GM12878 (cell line): Measurements from ENCODE around the gene FAT1. TPM values are rescaled to one million over a fixed set of nuclear protein-coding genes. Genes with fewer than 3 reads are reported as not detected.

Experiments used
- ATAC-seq: fragments of 200-7000 bp; cut with Tn5 transposase; 3 replicates; pipeline ENCODE4 v1.9.1; 2020; ENCODE audit warnings: mild to moderate bottlenecking, moderate library complexity
- BruUV-seq: library from RNA; stranded (reverse); fragments of 400-500 nt; replicated peaks from 2 replicates; lab custom pipeline; 2021; lab: Mats Ljungman, UMichigan
- CTCF ChIA-PET: fragments of 300-600 bp; sonication (Branson Sonifier 250); formaldehyde crosslinking; extraction: SDS; loops from one replicate; lab custom pipeline; 2021; ENCODE audit warnings: inconsistent platforms; lab: Yijun Ruan, JAX
- POLR2A ChIA-PET: fragments of 350-600 bp; formaldehyde crosslinking; extraction: SDS; loops from one replicate; lab custom pipeline; 2021; ENCODE audit warnings: inconsistent platforms; lab: Charles Lee
- RAD21 ChIA-PET: fragments of 300-600 bp; sonication (Branson Sonifier 250); formaldehyde crosslinking; loops from one replicate; lab custom pipeline; 2023; ENCODE audit warnings: antibody characterized with exemption; ENCODE audit not compliant: unreplicated experiment; lab: Charles Lee
- SMC1A ChIA-PET: fragments of 300-600 bp; sonication (Branson Sonifier 250); formaldehyde crosslinking; loops from one replicate; lab custom pipeline; 2023; ENCODE audit not compliant: unreplicated experiment, uncharacterized antibody; lab: Charles Lee
- DNase-seq: peaks from one replicate; pipeline ENCODE4 v3.0.0-alpha.2; 2011; ENCODE audit warnings: low read depth, low spot score
- FAIRE-seq: peaks from 3 replicates; lab custom pipeline; 2011; peaks lifted over from hg19 to GRCh38; lab: Jason Lieb, UNC
- H2AFZ ChIP-seq: 2 replicates; pipeline ENCODE4 v1.6.0; 2011; ENCODE audit warnings: low read depth, low read length, control low read depth; ENCODE audit not compliant: control insufficient read depth
- H3K27ac ChIP-seq: 2 replicates; pipeline ENCODE4 v1.5.1; 2011; ENCODE audit warnings: control low read depth; ENCODE audit not compliant: control insufficient read depth, insufficient read depth
- H3K27me3 ChIP-seq, 2 experiments: replicated peaks in 1 of 2; 2 replicates each; pipeline versions ENCODE4 v1.6.0 to v1.6.1; 2011; ENCODE audit warnings: low read length in 1 of 2; ENCODE audit not compliant: control insufficient read depth in 2 of 2, insufficient read depth in 2 of 2
- H3K36me3 ChIP-seq, 2 experiments: 2 replicates each; pipeline ENCODE4 v1.5.1; 2011; ENCODE audit warnings: low read length in 1 of 2; ENCODE audit not compliant: control insufficient read depth in 2 of 2, insufficient read depth in 2 of 2
- H3K4me1 ChIP-seq: 2 replicates; pipeline ENCODE4 v1.6.1; 2011; ENCODE audit warnings: mild to moderate bottlenecking, low read length, moderate library complexity, mixed read lengths; ENCODE audit not compliant: control insufficient read depth, insufficient read depth
- H3K4me2 ChIP-seq: 2 replicates; pipeline ENCODE4 v1.6.0; 2011; ENCODE audit warnings: control low read depth; ENCODE audit not compliant: control insufficient read depth, insufficient read depth
- H3K4me3 ChIP-seq: fragments of 200-600 bp; sonication (generic); 2 replicates; pipeline ENCODE4 v1.5.1; 2016
- H3K79me2 ChIP-seq: 2 replicates; pipeline ENCODE4 v1.6.0; 2011; ENCODE audit warnings: low read length; ENCODE audit not compliant: control insufficient read depth, insufficient read depth
- H3K9ac ChIP-seq: 2 replicates; pipeline ENCODE4 v1.8.0; 2011; ENCODE audit warnings: low read length, control low read depth, mixed read lengths; ENCODE audit not compliant: control insufficient read depth, insufficient read depth
- H3K9me3 ChIP-seq: replicated peaks from 3 replicates; pipeline ENCODE4 v1.5.1; 2011; ENCODE audit warnings: mild to moderate bottlenecking, low read length; ENCODE audit not compliant: control insufficient read depth, insufficient read depth
- H4K20me1 ChIP-seq: 2 replicates; pipeline ENCODE4 v1.6.0; 2011; ENCODE audit not compliant: control insufficient read depth, insufficient read depth
- CEBPB ChIP-seq, 2 experiments: fragments of 150-350 bp in 1 of 2; IDR thresholded peaks; 2 replicates each; pipeline ENCODE4 v1.6.1; 2012 to 2014; ENCODE audit warnings: low read depth in 2 of 2, low read length in 2 of 2, borderline replicate concordance in 1 of 2, inconsistent platforms in 1 of 2
- E2F8 ChIP-seq: fragments of 450-650 bp; IDR thresholded peaks from 2 replicates; pipeline ENCODE4 v1.6.1; 2018; ENCODE audit warnings: mild to moderate bottlenecking, low read depth, moderate library complexity; ENCODE audit not compliant: partially characterized antibody
- EED ChIP-seq: sonication (generic); IDR thresholded peaks from 2 replicates; pipeline ENCODE4 v1.6.1; 2016; ENCODE audit warnings: antibody characterized with exemption, low read depth
- EP300 ChIP-seq, 2 experiments: fragments of 150-350 bp in 1 of 2; IDR thresholded peaks; 2 replicates each; pipeline ENCODE4 v1.6.1; 2011 to 2012; ENCODE audit warnings: low read depth in 2 of 2, low read length in 2 of 2, borderline replicate concordance in 1 of 2, improper control_type of control experiment in 1 of 2, inconsistent platforms in 1 of 2; ENCODE audit not compliant: control insufficient read depth in 1 of 2
- HDGF ChIP-seq: fragments of 450-650 bp; IDR thresholded peaks from 2 replicates; pipeline ENCODE4 v1.6.1; 2016; ENCODE audit warnings: antibody characterized with exemption
- KDM1A ChIP-seq: fragments of 200-600 bp; sonication (generic); IDR thresholded peaks from 2 replicates; pipeline ENCODE4 v1.6.1; 2016; ENCODE audit warnings: borderline replicate concordance
- MTA3 ChIP-seq: IDR thresholded peaks from 2 replicates; pipeline ENCODE4 v1.6.1; 2012; ENCODE audit warnings: low read length, inconsistent platforms, borderline replicate concordance
- PAX5 ChIP-seq: IDR thresholded peaks from 2 replicates; pipeline ENCODE4 v1.6.1; 2011; ENCODE audit warnings: low read depth, low read length, borderline replicate concordance
- POLR2A ChIP-seq: IDR thresholded peaks from 2 replicates; pipeline ENCODE4 v1.6.1; 2011; ENCODE audit warnings: low read depth, mild to moderate bottlenecking, low read length
- SIN3A ChIP-seq: IDR thresholded peaks from 2 replicates; pipeline ENCODE4 v1.6.1; 2012; ENCODE audit warnings: low read depth, low read length, improper control_type of control experiment
- SP1 ChIP-seq: IDR thresholded peaks from one replicate; pipeline ENCODE4 v1.6.1; 2011; ENCODE audit warnings: low read depth, low read length
- TAF1 ChIP-seq: IDR thresholded peaks from 2 replicates; pipeline ENCODE4 v1.6.1; 2011; ENCODE audit warnings: mild to moderate bottlenecking, low read depth, low read length, borderline replicate concordance
- TCF3 ChIP-seq: IDR thresholded peaks from 2 replicates; pipeline ENCODE4 v1.6.1; 2012; ENCODE audit warnings: low read depth, mild to moderate bottlenecking, low read length, borderline replicate concordance; ENCODE audit not compliant: insufficient read depth
- USF2 ChIP-seq: IDR thresholded peaks from 2 replicates; pipeline ENCODE4 v1.6.1; 2011; ENCODE audit warnings: low read depth, low read length, improper control_type of control experiment, borderline replicate concordance
- ZNF207 ChIP-seq: fragments of 450-650 bp; IDR thresholded peaks from 2 replicates; pipeline ENCODE4 v1.6.1; 2014; ENCODE audit warnings: antibody characterized with exemption, mild to moderate bottlenecking, borderline replicate concordance
- WGBS: methylation state at CpG from one replicate; pipeline ENCODE4 v1.1.6; 2016; ENCODE audit warnings: low lambda C conversion rate; ENCODE audit not compliant: insufficient replicate concordance, insufficient coverage; ENCODE audit errors: missing lambda C conversion rate; 5-methylcytosine and 5-hydroxymethylcytosine counted together
- in situ Hi-C: fragments of 300-500 bp; cut with MboI; formaldehyde crosslinking; loops from 9 replicates; pipeline ENCODE4 v1.14.3; 2018; ENCODE audit warnings: mixed read lengths
- intact Hi-C: fragments of 100-400 bp; cut with micrococcal nuclease; formaldehyde crosslinking; loops from one replicate; pipeline ENCODE4 v1.14.2; 2022; ENCODE audit not compliant: unreplicated experiment
- polyA plus RNA-seq, 11 experiments: library from polyadenylated mRNA; depleted of rRNA in 4 of 11; unstranded in 6 of 11; stranded (reverse) in 5 of 11; fragments of >200 nt; fragmentation: Nextera tagmentation in 4 of 11; fragmentation: Illumina TruSeq in 1 of 11; extraction: Ambion mirVana in 4 of 11; extraction: Trizol in 1 of 11; gene quantifications; 1 replicate in 1 of 11; 2 replicates in 10 of 11; pipeline versions ENCODE4 v1.2.1 to v1.2.3, GENCODE V29; 2011 to 2016; ENCODE audit warnings: inconsistent platforms in 2 of 11, missing spikeins in 2 of 11, low read depth in 1 of 11
- total RNA-seq, 4 experiments: library from RNA; depleted of rRNA in 3 of 4; stranded (reverse); fragments of >200 nt in 3 of 4; fragmentation: Illumina TruSeq in 1 of 4; extraction: Trizol in 1 of 4; gene quantifications; 2 replicates each; pipeline versions ENCODE4 v1.2.1 to v1.2.3, GENCODE V29; 2013 to 2021
- TF ChIP-seq, protein P1 (sequence below): IDR thresholded peaks from 2 replicates; pipeline ENCODE4 v1.6.1; 2012; ENCODE audit warnings: mild to moderate bottlenecking, low read depth, low read length

The FAT1 gene
- total and polyA plus RNA-seq, 10 of the 15 experiments (the other 5 are each of a cell fraction or from before 2014, with no cell fraction given): 0.04 to 11.8 (median 0.11) TPM; not detected in 1

DNA sequence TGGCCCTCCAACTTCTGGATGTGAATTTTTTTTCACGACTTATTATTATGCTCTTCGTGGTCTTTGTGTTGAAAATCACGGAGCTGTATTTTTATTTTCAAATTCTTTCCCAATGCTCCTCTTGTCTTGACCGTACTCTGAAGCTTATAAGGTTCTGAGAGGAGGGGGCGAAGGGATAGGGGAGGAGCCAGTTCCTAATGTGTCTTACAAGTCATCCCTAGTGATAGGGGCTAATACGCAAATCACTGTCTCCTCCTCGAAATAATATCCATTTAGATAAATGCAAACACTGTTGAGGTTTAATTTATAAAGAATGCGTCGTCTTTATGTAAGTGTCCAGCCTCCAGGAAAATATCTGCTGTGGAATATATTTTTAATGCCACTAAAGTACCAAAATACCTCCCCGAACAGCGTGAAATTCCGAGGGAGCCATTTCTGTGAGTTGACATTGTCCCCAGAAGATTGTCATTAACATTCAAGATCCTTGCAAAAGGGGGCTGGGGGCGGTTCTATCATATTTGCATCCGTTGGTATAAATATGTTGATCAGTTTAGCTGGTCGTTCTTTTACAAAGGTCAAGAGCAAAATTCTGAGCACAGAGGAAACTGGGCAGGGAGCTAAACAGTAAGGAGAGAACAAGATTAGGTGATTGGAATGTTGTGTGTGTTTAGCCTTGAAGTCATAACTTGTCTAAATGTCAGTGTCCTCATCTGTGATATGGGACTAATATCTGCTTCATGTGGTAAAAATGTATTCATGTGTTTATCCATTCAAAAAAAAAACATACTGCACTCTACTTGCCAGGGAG, 3.7 kb upstream of the FAT1 start:
- intact Hi-C loops (no loop called here), in situ Hi-C loops (no loop called here)
- CTCF ChIA-PET: no interaction called here
- no peaks in the 10 kb centered on the region for H4K20me1 ChIP-seq
- no peaks in the 10 kb centered on the region for H3K36me3 ChIP-seq
- ATAC-seq (no peak), DNase-seq (no peak), FAIRE-seq (no peak)
- no peak overlapping the region for H3K4me2 ChIP-seq
- no peaks in the 10 kb centered on the region for H3K27me3 ChIP-seq
- RAD21 ChIA-PET: no interaction called here
- POLR2A ChIA-PET: no interaction called here
- no peak overlapping the region for H3K9ac ChIP-seq
- no peak overlapping the region for H3K4me3 ChIP-seq
- no peak overlapping the region for H3K27ac ChIP-seq
- no peaks in the 10 kb centered on the region; the same call in 2 of the 3 replicates for H3K9me3 ChIP-seq
- no peaks in the 10 kb centered on the region for H3K4me1 ChIP-seq
- no peaks in the 10 kb centered on the region for H3K79me2 ChIP-seq
- SMC1A ChIA-PET: no interaction called here
- H2AFZ ChIP-seq: no peak overlapping the region
- WGBS: 24% methylated on average over 15 of the region's 15 CpGs
- BruUV-seq: no TSS peak
- TF ChIP-seq EED: no peak
- TF ChIP-seq SIN3A: no peak
- no peak for TF ChIP-seq ZNF207
- no peak for TF ChIP-seq KDM1A
- TF ChIP-seq SP1: no peak
- no peak for TF ChIP-seq USF2
- no peak for TF ChIP-seq HDGF
- TF ChIP-seq MTA3: no peak
- TF ChIP-seq TAF1: no peak
- TF ChIP-seq POLR2A: no peak
- TF ChIP-seq, protein P1, sequence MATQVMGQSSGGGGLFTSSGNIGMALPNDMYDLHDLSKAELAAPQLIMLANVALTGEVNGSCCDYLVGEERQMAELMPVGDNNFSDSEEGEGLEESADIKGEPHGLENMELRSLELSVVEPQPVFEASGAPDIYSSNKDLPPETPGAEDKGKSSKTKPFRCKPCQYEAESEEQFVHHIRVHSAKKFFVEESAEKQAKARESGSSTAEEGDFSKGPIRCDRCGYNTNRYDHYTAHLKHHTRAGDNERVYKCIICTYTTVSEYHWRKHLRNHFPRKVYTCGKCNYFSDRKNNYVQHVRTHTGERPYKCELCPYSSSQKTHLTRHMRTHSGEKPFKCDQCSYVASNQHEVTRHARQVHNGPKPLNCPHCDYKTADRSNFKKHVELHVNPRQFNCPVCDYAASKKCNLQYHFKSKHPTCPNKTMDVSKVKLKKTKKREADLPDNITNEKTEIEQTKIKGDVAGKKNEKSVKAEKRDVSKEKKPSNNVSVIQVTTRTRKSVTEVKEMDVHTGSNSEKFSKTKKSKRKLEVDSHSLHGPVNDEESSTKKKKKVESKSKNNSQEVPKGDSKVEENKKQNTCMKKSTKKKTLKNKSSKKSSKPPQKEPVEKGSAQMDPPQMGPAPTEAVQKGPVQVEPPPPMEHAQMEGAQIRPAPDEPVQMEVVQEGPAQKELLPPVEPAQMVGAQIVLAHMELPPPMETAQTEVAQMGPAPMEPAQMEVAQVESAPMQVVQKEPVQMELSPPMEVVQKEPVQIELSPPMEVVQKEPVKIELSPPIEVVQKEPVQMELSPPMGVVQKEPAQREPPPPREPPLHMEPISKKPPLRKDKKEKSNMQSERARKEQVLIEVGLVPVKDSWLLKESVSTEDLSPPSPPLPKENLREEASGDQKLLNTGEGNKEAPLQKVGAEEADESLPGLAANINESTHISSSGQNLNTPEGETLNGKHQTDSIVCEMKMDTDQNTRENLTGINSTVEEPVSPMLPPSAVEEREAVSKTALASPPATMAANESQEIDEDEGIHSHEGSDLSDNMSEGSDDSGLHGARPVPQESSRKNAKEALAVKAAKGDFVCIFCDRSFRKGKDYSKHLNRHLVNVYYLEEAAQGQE: no peak
- no peak for TF ChIP-seq TCF3
- no peak for TF ChIP-seq E2F8
- TF ChIP-seq CEBPB (IDR thresholded peaks at IDR 0.05; ENCODE audit: borderline replicate concordance in 1 of 2, low read depth in 2 of 2, low read length in 2 of 2): no peak
- no peak for TF ChIP-seq PAX5
- no peak for TF ChIP-seq EP300 (IDR thresholded peaks at IDR 0.05; ENCODE audit: borderline replicate concordance in 1 of 2, control insufficient read depth in 1 of 2, low read depth in 2 of 2, low read length in 2 of 2)
